HG03442 (cell line): ENCODE data around the gene RFTN1.
A peak's percentile ranks its signal among the peaks of the same experiment; 100 is the strongest.

ENCODE experiments used
- ATAC-seq: cut with Tn5 transposase; IDR thresholded peaks from one replicate; pipeline ENCODE4 v1.9.1; 2021; ENCODE audit warnings: mild to moderate bottlenecking, moderate library complexity; ENCODE audit not compliant: unreplicated experiment

Gene RFTN1

GRCh38 chr3:16439848-16440708 is 73.4 kb downstream of the RFTN1 start:
- ATAC-seq, result no peak

GRCh38 chr3:16439163-16439847 is 74.2 kb downstream of the RFTN1 start:
- no peak for ATAC-seq

- no peak for ATAC-seq
Observed at GRCh38 chr3:16437640-16438039, 75.9 kb downstream of the RFTN1 start.

GRCh38 chr3:16433701-16434151 is 79.8 kb downstream of the RFTN1 start:
- ATAC-seq, result peak; percentile 75

- ATAC-seq, result no peak
Observed at GRCh38 chr3:16432714-16433113, 80.8 kb downstream of the RFTN1 start.

GRCh38 chr3:16430717-16431630 is 82.5 kb downstream of the RFTN1 start:
- ATAC-seq, result peak; percentile 48

- no peak for ATAC-seq
Observed at GRCh38 chr3:16429086-16429485, 84.4 kb downstream of the RFTN1 start.

GRCh38 chr3:16428612-16429011 is 84.9 kb downstream of the RFTN1 start:
- ATAC-seq, result no peak

- ATAC-seq, result no peak
Observed at GRCh38 chr3:16427103-16427965, 86.2 kb downstream of the RFTN1 start.

- ATAC-seq, result no peak
Observed at GRCh38 chr3:16426665-16427064, 86.8 kb downstream of the RFTN1 start.

- ATAC-seq, result no peak
Observed at GRCh38 chr3:16426029-16426400, 87.5 kb downstream of the RFTN1 start.

- no peak for ATAC-seq
Observed at GRCh38 chr3:16425398-16426028, 88.0 kb downstream of the RFTN1 start.

- ATAC-seq, result peak; percentile 84
Observed at GRCh38 chr3:16423947-16424673, 89.4 kb downstream of the RFTN1 start.

- no peak for ATAC-seq
Observed at GRCh38 chr3:16423298-16423697, 90.2 kb downstream of the RFTN1 start.

- ATAC-seq, result no peak
Observed at GRCh38 chr3:16419640-16420241, 93.8 kb downstream of the RFTN1 start.

GRCh38 chr3:16417945-16418739 is 95.4 kb downstream of the RFTN1 start:
- no peak for ATAC-seq

GRCh38 chr3:16415911-16416476 is 97.5 kb downstream of the RFTN1 start:
- ATAC-seq, result no peak

- ATAC-seq, result no peak
Observed at GRCh38 chr3:16413321-16413720, 100.2 kb downstream of the RFTN1 start.
